ENCODE measurements around the gene PGAP1. TPM values are rescaled to one million over a fixed set of nuclear protein-coding genes. Genes with fewer than 3 reads are reported as not detected.

PGAP1 gene
- total RNA-seq, 2 donors from 2014 or later, result 15.3 to 38.2 TPM

GRCh38 chr2:196952936-196953335 lies 26.4 kb upstream of the PGAP1 start:
- DNase-seq (ENCODE audit: low spot score) (no peak), ATAC-seq (ENCODE audit: insufficient number of reproducible peaks, low FRiP score, low read depth) (no peak)
- Histone ChIP-seq H3K27ac (no peak overlapping the region), H3K4me3 (no peak overlapping the region), H3K36me3 (no peaks in the 10 kb centered on the region), H3K9me3 (no peaks in the 10 kb centered on the region), H3K27me3 (replicated peaks; ENCODE audit: insufficient read depth) (no peaks in the 10 kb centered on the region), H3K4me1 (ENCODE audit: control insufficient read depth in 1 of 2, low read depth in 2 of 2) (no peaks in the 10 kb centered on the region)
- TF ChIP-seq CTCF (IDR thresholded peaks at IDR 0.05), result no peak

GRCh38 chr2:196951973-196952372 lies 25.5 kb upstream of the PGAP1 start:
- no peak overlapping the region for H3K27ac ChIP-seq
- no peaks in the 10 kb centered on the region for H3K36me3 ChIP-seq
- H3K27me3 ChIP-seq (replicated peaks; ENCODE audit: insufficient read depth), result no peaks in the 10 kb centered on the region
- no peaks in the 10 kb centered on the region for H3K9me3 ChIP-seq
- H3K4me3 ChIP-seq, result no peak overlapping the region
- DNase-seq (ENCODE audit: low spot score) (no peak), ATAC-seq (ENCODE audit: insufficient number of reproducible peaks, low FRiP score, low read depth) (no peak)
- no peak for TF ChIP-seq CTCF (IDR thresholded peaks at IDR 0.05)
- no peaks in the 10 kb centered on the region for H3K4me1 ChIP-seq (ENCODE audit: control insufficient read depth in 1 of 2, low read depth in 2 of 2)

- DNase-seq (ENCODE audit: low spot score), result no peak
- no peak for TF ChIP-seq CTCF (IDR thresholded peaks at IDR 0.05)
- Histone ChIP-seq H3K4me1 (ENCODE audit: control insufficient read depth in 1 of 2, low read depth in 2 of 2) (no peaks in the 10 kb centered on the region), H3K36me3 (no peaks in the 10 kb centered on the region), H3K27me3 (replicated peaks; ENCODE audit: insufficient read depth) (no peaks in the 10 kb centered on the region), H3K4me3 (no peak overlapping the region), H3K9me3 (no peaks in the 10 kb centered on the region), H3K27ac (no peak overlapping the region)
- ATAC-seq (ENCODE audit: insufficient number of reproducible peaks, low FRiP score, low read depth), result no peak
Observed at GRCh38 chr2:196949116-196949515, 22.6 kb upstream of the PGAP1 start.

GRCh38 chr2:196944570-196944969 lies 18.1 kb upstream of the PGAP1 start:
- no peak for DNase-seq (ENCODE audit: low spot score)
- Histone ChIP-seq H3K27me3 (replicated peaks; ENCODE audit: insufficient read depth) (no peaks in the 10 kb centered on the region), H3K36me3 (no peaks in the 10 kb centered on the region), H3K4me1 (ENCODE audit: control insufficient read depth in 1 of 2, low read depth in 2 of 2) (no peaks in the 10 kb centered on the region), H3K9me3 (no peaks in the 10 kb centered on the region), H3K4me3 (no peak overlapping the region), H3K27ac (no peak overlapping the region)
- no peak for ATAC-seq (ENCODE audit: insufficient number of reproducible peaks, low FRiP score, low read depth)
- TF ChIP-seq CTCF (IDR thresholded peaks at IDR 0.05), result no peak

GRCh38 chr2:196941398-196942078 lies 15.0 kb upstream of the PGAP1 start:
- Histone ChIP-seq H3K9me3 (no peaks in the 10 kb centered on the region), H3K4me3 (no peak overlapping the region), H3K27ac (no peak overlapping the region), H3K36me3 (no peaks in the 10 kb centered on the region), H3K27me3 (replicated peaks; ENCODE audit: insufficient read depth) (no peaks in the 10 kb centered on the region), H3K4me1 (ENCODE audit: control insufficient read depth in 1 of 2, low read depth in 2 of 2) (no peaks in the 10 kb centered on the region)
- no peak for TF ChIP-seq CTCF (IDR thresholded peaks at IDR 0.05)
- DNase-seq (ENCODE audit: low spot score) (no peak), ATAC-seq (ENCODE audit: insufficient number of reproducible peaks, low FRiP score, low read depth) (no peak)
